ENCODE data around the gene ADSS1.

Gene ADSS1

GRCh38 chr14:104778694-104779331 lies 54.8 kb downstream of the ADSS1 start:
- H3K4me2 ChIP-seq (ENCODE audit: low read length): no peak overlapping the region
- H3F3A ChIP-seq (ENCODE audit: insufficient read depth, low read length): no peaks in the 10 kb centered on the region
- H3K4me1 ChIP-seq (ENCODE audit: insufficient read depth, low read length, severe bottlenecking): no peaks in the 10 kb centered on the region
- H3K27me3 ChIP-seq (ENCODE audit: insufficient read depth, low read length): no peaks in the 10 kb centered on the region
- no peak overlapping the region for H3K27ac ChIP-seq (ENCODE audit: low read depth, low read length, poor library complexity, severe bottlenecking)
- peaks cover 21% of the 10 kb centered on the region; the same call in 1 of the 2 replicates for H3K36me3 ChIP-seq (ENCODE audit: insufficient read depth, low read length)
- H3K4me3 ChIP-seq (ENCODE audit: low read depth, low read length, poor library complexity, severe bottlenecking): no peak overlapping the region
- H2AFZ ChIP-seq (ENCODE audit: low read length): no peak overlapping the region
- H3K79me2 ChIP-seq (ENCODE audit: insufficient read depth, low read length): no peaks in the 10 kb centered on the region
- H3K9ac ChIP-seq (ENCODE audit: low read length): no peak overlapping the region
- H3K9me3 ChIP-seq (ENCODE audit: low read length): no peaks in the 10 kb centered on the region
- no peaks in the 10 kb centered on the region for H3K9me2 ChIP-seq (ENCODE audit: low read depth, low read length)
- TF ChIP-seq EZH2 (IDR thresholded peaks at IDR 0.05; ENCODE audit: borderline replicate concordance, low read length): no peak
- TF ChIP-seq CTCF (IDR thresholded peaks at IDR 0.05; ENCODE audit: low read length): no peak
- H4K20me1 ChIP-seq (ENCODE audit: insufficient read depth, low read length): no peaks in the 10 kb centered on the region

- no peak overlapping the region for H3K27ac ChIP-seq (ENCODE audit: low read depth, low read length, poor library complexity, severe bottlenecking)
- no peak overlapping the region for H3K9ac ChIP-seq (ENCODE audit: low read length)
- no peaks in the 10 kb centered on the region for H3K4me1 ChIP-seq (ENCODE audit: insufficient read depth, low read length, severe bottlenecking)
- no peaks in the 10 kb centered on the region for H3K9me2 ChIP-seq (ENCODE audit: low read depth, low read length)
- no peaks in the 10 kb centered on the region for H3K9me3 ChIP-seq (ENCODE audit: low read length)
- no peak for TF ChIP-seq EZH2 (IDR thresholded peaks at IDR 0.05; ENCODE audit: borderline replicate concordance, low read length)
- TF ChIP-seq CTCF (IDR thresholded peaks at IDR 0.05; ENCODE audit: low read length): no peak
- no peak overlapping the region for H3K4me3 ChIP-seq (ENCODE audit: low read depth, low read length, poor library complexity, severe bottlenecking)
- H3F3A ChIP-seq (ENCODE audit: insufficient read depth, low read length): no peaks in the 10 kb centered on the region
- peaks cover 20% of the 10 kb centered on the region; the same call in 1 of the 2 replicates for H3K36me3 ChIP-seq (ENCODE audit: insufficient read depth, low read length)
- no peaks in the 10 kb centered on the region for H4K20me1 ChIP-seq (ENCODE audit: insufficient read depth, low read length)
- no peaks in the 10 kb centered on the region for H3K27me3 ChIP-seq (ENCODE audit: insufficient read depth, low read length)
- H3K79me2 ChIP-seq (ENCODE audit: insufficient read depth, low read length): no peaks in the 10 kb centered on the region
- no peak overlapping the region for H2AFZ ChIP-seq (ENCODE audit: low read length)
- no peak overlapping the region for H3K4me2 ChIP-seq (ENCODE audit: low read length)
Measured at GRCh38 chr14:104779776-104780512, 55.9 kb downstream of the ADSS1 start.

- H3K9me3 ChIP-seq (ENCODE audit: low read length): no peaks in the 10 kb centered on the region
- H3K4me2 ChIP-seq (ENCODE audit: low read length): no peak overlapping the region
- no peak overlapping the region for H3K9ac ChIP-seq (ENCODE audit: low read length)
- H3K79me2 ChIP-seq (ENCODE audit: insufficient read depth, low read length): no peaks in the 10 kb centered on the region
- H3K27ac ChIP-seq (ENCODE audit: low read depth, low read length, poor library complexity, severe bottlenecking): no peak overlapping the region
- no peaks in the 10 kb centered on the region for H3K27me3 ChIP-seq (ENCODE audit: insufficient read depth, low read length)
- H3K4me3 ChIP-seq (ENCODE audit: low read depth, low read length, poor library complexity, severe bottlenecking): no peak overlapping the region
- H2AFZ ChIP-seq (ENCODE audit: low read length): no peak overlapping the region
- TF ChIP-seq CTCF (IDR thresholded peaks at IDR 0.05; ENCODE audit: low read length) (no peak), EZH2 (IDR thresholded peaks at IDR 0.05; ENCODE audit: borderline replicate concordance, low read length) (no peak)
- no peaks in the 10 kb centered on the region for H3K4me1 ChIP-seq (ENCODE audit: insufficient read depth, low read length, severe bottlenecking)
- no peaks in the 10 kb centered on the region for H3K9me2 ChIP-seq (ENCODE audit: low read depth, low read length)
- H3K36me3 ChIP-seq (ENCODE audit: insufficient read depth, low read length): peaks cover 14% of the 10 kb centered on the region; the same call in 1 of the 2 replicates
- H4K20me1 ChIP-seq (ENCODE audit: insufficient read depth, low read length): no peaks in the 10 kb centered on the region
- H3F3A ChIP-seq (ENCODE audit: insufficient read depth, low read length): no peaks in the 10 kb centered on the region
Measured at GRCh38 chr14:104780513-104781030, 56.5 kb downstream of the ADSS1 start.
